Caco-2 (cell line): Measurements from ENCODE around the gene JUN. TPM values are rescaled to one million over a fixed set of nuclear protein-coding genes. Genes with fewer than 3 reads are reported as not detected.

Source experiments
- BruUV-seq: library from RNA; stranded (reverse); fragments of 400-500 nt; replicated peaks from 2 replicates; lab custom pipeline; 2021; lab: Mats Ljungman, UMichigan
- CTCF ChIA-PET: fragments of 300-600 bp; sonication (Branson Sonifier 250); formaldehyde crosslinking; loops from one replicate; lab custom pipeline; 2022; ENCODE audit warnings: antibody characterized with exemption; lab: Charles Lee
- POLR2A ChIA-PET: fragments of 300-600 bp; sonication (Branson Sonifier 250); formaldehyde crosslinking; loops from one replicate; lab custom pipeline; 2022; ENCODE audit warnings: antibody characterized with exemption; lab: Charles Lee
- DNase-seq, 2 experiments: peaks; one replicate each; pipeline versions ENCODE4 v3.0.0 to v3.0.0-alpha.2; 2020 to 2022
- H3K27me3 ChIP-seq: replicated peaks from 2 replicates; pipeline ENCODE4 v1.6.0; 2011; ENCODE audit warnings: low read length; ENCODE audit not compliant: control insufficient read depth, insufficient read depth
- H3K36me3 ChIP-seq: 2 replicates; pipeline ENCODE4 v1.5.1; 2011; ENCODE audit warnings: low read length; ENCODE audit not compliant: control insufficient read depth, insufficient read depth
- H3K4me1 ChIP-seq: fragments of 250-450 bp; sonication (Bioruptor Pico); 2 replicates; pipeline ENCODE4 v1.5.1; 2020; ENCODE audit warnings: mild to moderate bottlenecking
- H3K4me3 ChIP-seq: 2 replicates; pipeline ENCODE4 v1.5.1; 2011; ENCODE audit warnings: low read depth, mild to moderate bottlenecking, control low read depth, low read length
- H3K9me3 ChIP-seq: fragments of 250-450 bp; sonication (Bioruptor Pico); 2 replicates; pipeline ENCODE4 v1.5.1; 2020; ENCODE audit warnings: mild to moderate bottlenecking, moderate library complexity
- H3K27ac Mint-ChIP-seq: one replicate; pipeline ENCODE4 v1.8.0; 2022; ENCODE audit warnings: mixed read lengths; ENCODE audit not compliant: unreplicated experiment
- H3K27me3 Mint-ChIP-seq: one replicate; pipeline ENCODE4 v1.8.0; 2022; ENCODE audit warnings: mixed read lengths; ENCODE audit not compliant: insufficient read depth, unreplicated experiment
- H3K36me3 Mint-ChIP-seq: one replicate; pipeline ENCODE4 v1.8.0; 2022; ENCODE audit warnings: mild to moderate bottlenecking, mixed read lengths; ENCODE audit not compliant: insufficient read depth, unreplicated experiment
- H3K4me1 Mint-ChIP-seq: one replicate; pipeline ENCODE4 v1.8.0; 2022; ENCODE audit warnings: low read depth, mixed read lengths; ENCODE audit not compliant: unreplicated experiment
- H3K4me3 Mint-ChIP-seq: one replicate; pipeline ENCODE4 v1.8.0; 2022; ENCODE audit warnings: mild to moderate bottlenecking, moderate library complexity, mixed read lengths; ENCODE audit not compliant: unreplicated experiment
- H3K9me3 Mint-ChIP-seq: one replicate; pipeline ENCODE4 v1.8.0; 2022; ENCODE audit warnings: mixed read lengths; ENCODE audit not compliant: unreplicated experiment
- intact Hi-C: fragments of 100-400 bp; cut with micrococcal nuclease; formaldehyde crosslinking; loops from one replicate; pipeline ENCODE4 v1.10.0; 2022; ENCODE audit not compliant: unreplicated experiment
- total RNA-seq: library from RNA; stranded (reverse); gene quantifications from 2 replicates; pipeline ENCODE4 v1.2.3, GENCODE V29; 2022
- TF ChIP-seq, protein P1 (sequence below), 2 experiments: fragments of 200-600 bp in 1 of 2; IDR thresholded peaks; 1 replicate in 1 of 2; 2 replicates in 1 of 2; pipeline versions ENCODE4 v1.5.1 to v1.8.0; 2011 to 2022; ENCODE audit warnings: antibody characterized with exemption in 1 of 2, control low read depth in 1 of 2, inconsistent platforms in 1 of 2, low read depth in 1 of 2, low read length in 1 of 2, mild to moderate bottlenecking in 1 of 2, moderate library complexity in 1 of 2; ENCODE audit not compliant: insufficient read depth in 1 of 2, severe bottlenecking in 1 of 2, unreplicated experiment in 1 of 2

Gene JUN
- total RNA-seq, 1 experiment from 2014 or later: 25.7 TPM

GRCh38 chr1:58767143-58767542, 16.7 kb downstream of the JUN start:
- H3K27me3 ChIP-seq: no peaks in the 10 kb centered on the region

DNA sequence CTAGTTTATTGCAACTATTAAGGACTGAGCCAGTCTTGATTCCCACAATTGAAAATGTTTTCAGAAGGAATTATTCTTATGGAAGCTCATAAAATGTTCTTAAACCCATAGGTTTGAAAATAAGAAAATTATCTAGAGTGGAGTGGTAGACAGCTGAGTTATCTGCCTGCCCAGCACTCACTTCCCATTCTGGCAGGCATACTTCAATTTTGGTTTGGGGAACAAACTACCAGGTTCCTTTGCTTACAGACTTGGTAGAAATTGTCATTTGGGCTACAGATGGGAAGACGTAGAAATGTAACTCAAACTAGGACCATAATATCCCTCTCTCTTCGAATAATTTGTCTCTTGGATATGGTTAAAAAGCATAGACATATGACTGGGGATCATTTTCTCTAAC, 18.4 kb downstream of the JUN start:
- DNase-seq: no peak
- CTCF ChIA-PET: no interaction called here
- Histone ChIP-seq H3K36me3 (no peaks in the 10 kb centered on the region), H3K27me3 (no peaks in the 10 kb centered on the region), H3K9me3 (no peaks in the 10 kb centered on the region), H3K4me3 (no peak overlapping the region), H3K4me1 (peaks cover 13% of the 10 kb centered on the region; the same call in 1 of the 2 replicates)
- Mint-ChIP-seq H3K4me3 (no peak overlapping the region), H3K9me3 (no peaks in the 10 kb centered on the region), H3K4me1 (peaks cover 12% of the 10 kb centered on the region), H3K27ac (no peak overlapping the region), H3K36me3 (no peaks in the 10 kb centered on the region), H3K27me3 (no peaks in the 10 kb centered on the region)
- POLR2A ChIA-PET: no interaction called here
- intact Hi-C loops: loop anchor here (5.0 kb wide), 1 partner anchor 248 kb away; no protein-coding TSS in a partner anchor
- no TSS peak for BruUV-seq
- TF ChIP-seq, protein P1, sequence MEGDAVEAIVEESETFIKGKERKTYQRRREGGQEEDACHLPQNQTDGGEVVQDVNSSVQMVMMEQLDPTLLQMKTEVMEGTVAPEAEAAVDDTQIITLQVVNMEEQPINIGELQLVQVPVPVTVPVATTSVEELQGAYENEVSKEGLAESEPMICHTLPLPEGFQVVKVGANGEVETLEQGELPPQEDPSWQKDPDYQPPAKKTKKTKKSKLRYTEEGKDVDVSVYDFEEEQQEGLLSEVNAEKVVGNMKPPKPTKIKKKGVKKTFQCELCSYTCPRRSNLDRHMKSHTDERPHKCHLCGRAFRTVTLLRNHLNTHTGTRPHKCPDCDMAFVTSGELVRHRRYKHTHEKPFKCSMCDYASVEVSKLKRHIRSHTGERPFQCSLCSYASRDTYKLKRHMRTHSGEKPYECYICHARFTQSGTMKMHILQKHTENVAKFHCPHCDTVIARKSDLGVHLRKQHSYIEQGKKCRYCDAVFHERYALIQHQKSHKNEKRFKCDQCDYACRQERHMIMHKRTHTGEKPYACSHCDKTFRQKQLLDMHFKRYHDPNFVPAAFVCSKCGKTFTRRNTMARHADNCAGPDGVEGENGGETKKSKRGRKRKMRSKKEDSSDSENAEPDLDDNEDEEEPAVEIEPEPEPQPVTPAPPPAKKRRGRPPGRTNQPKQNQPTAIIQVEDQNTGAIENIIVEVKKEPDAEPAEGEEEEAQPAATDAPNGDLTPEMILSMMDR (IDR thresholded peaks at IDR 0.05; ENCODE audit: insufficient read depth in 1 of 2, low read depth in 1 of 2, low read length in 1 of 2, severe bottlenecking in 1 of 2, unreplicated experiment in 1 of 2): no peak

More at GRCh38 chr1:58767143-58767542, 16.7 kb downstream of the JUN start:
- POLR2A ChIA-PET: interaction anchor here (1.1 kb wide), 1 partner anchor 17 kb away, joined by 4 read pairs; the partner anchor contains the start of gene JUN
- intact Hi-C loops: loop anchor here (5.0 kb wide), 1 partner anchor 250 kb away; no protein-coding TSS in a partner anchor
- no peaks in the 10 kb centered on the region for H3K9me3 Mint-ChIP-seq
- no peak overlapping the region for H3K4me3 Mint-ChIP-seq
- peaks cover 9% of the 10 kb centered on the region for H3K4me1 Mint-ChIP-seq
- CTCF ChIA-PET: no interaction called here
- Histone ChIP-seq H3K4me1 (peaks cover 13% of the 10 kb centered on the region; the same call in 1 of the 2 replicates), H3K4me3 (no peak overlapping the region), H3K36me3 (no peaks in the 10 kb centered on the region), H3K9me3 (no peaks in the 10 kb centered on the region)
- no peak for DNase-seq
- TF ChIP-seq, protein P1 (IDR thresholded peaks at IDR 0.05; ENCODE audit: insufficient read depth in 1 of 2, low read depth in 1 of 2, low read length in 1 of 2, severe bottlenecking in 1 of 2, unreplicated experiment in 1 of 2): no peak
- H3K27me3 Mint-ChIP-seq: no peaks in the 10 kb centered on the region
- H3K36me3 Mint-ChIP-seq: no peaks in the 10 kb centered on the region
- no TSS peak for BruUV-seq
- no peak overlapping the region for H3K27ac Mint-ChIP-seq

GRCh38 chr1:58765006-58765405, 18.8 kb downstream of the JUN start:
- intact Hi-C loops: loop anchor here (5.0 kb wide), 1 partner anchor 248 kb away; no protein-coding TSS in a partner anchor
- TF ChIP-seq, protein P1 (IDR thresholded peaks at IDR 0.05; ENCODE audit: insufficient read depth in 1 of 2, low read depth in 1 of 2, low read length in 1 of 2, severe bottlenecking in 1 of 2, unreplicated experiment in 1 of 2): no peak
- Mint-ChIP-seq H3K36me3 (no peaks in the 10 kb centered on the region), H3K4me3 (no peak overlapping the region), H3K27ac (no peak overlapping the region), H3K27me3 (no peaks in the 10 kb centered on the region), H3K9me3 (no peaks in the 10 kb centered on the region), H3K4me1 (peaks cover 12% of the 10 kb centered on the region)
- H3K27me3 ChIP-seq: no peaks in the 10 kb centered on the region
- H3K36me3 ChIP-seq: no peaks in the 10 kb centered on the region
- CTCF ChIA-PET: no interaction called here
- no peak for DNase-seq
- H3K4me1 ChIP-seq: peaks cover 13% of the 10 kb centered on the region; the same call in 1 of the 2 replicates
- H3K9me3 ChIP-seq: no peaks in the 10 kb centered on the region
- POLR2A ChIA-PET: no interaction called here
- no peak overlapping the region for H3K4me3 ChIP-seq
- no TSS peak for BruUV-seq
